Keratinocyte (primary cell): ENCODE measurements around the gene BNC2. TPM values are rescaled to one million over a fixed set of nuclear protein-coding genes. Genes with fewer than 3 reads are reported as not detected.

Experiments
- DNase-seq: peaks from one replicate; pipeline ENCODE4 v3.0.0-alpha.2; 2011; ENCODE audit warnings: low read depth, missing footprints, low spot score
- FAIRE-seq: peaks from 2 replicates; lab custom pipeline; 2011; peaks lifted over from hg19 to GRCh38; lab: Jason Lieb, UNC
- H2AFZ ChIP-seq: 2 replicates; pipeline ENCODE4 v1.6.0; 2012; ENCODE audit warnings: low read length, control low read depth, inconsistent platforms; ENCODE audit not compliant: control insufficient read depth
- H3K27ac ChIP-seq: 2 replicates; pipeline ENCODE4 v1.5.1; 2011; ENCODE audit warnings: low read length; ENCODE audit not compliant: control insufficient read depth, insufficient read depth
- H3K27me3 ChIP-seq: 3 replicates; pipeline ENCODE4 v1.6.0; 2011; ENCODE audit warnings: low read length; ENCODE audit not compliant: control insufficient read depth, insufficient read depth; ENCODE audit errors: extremely low read depth
- H3K36me3 ChIP-seq, 2 experiments: 2 replicates in 1 of 2; 3 replicates in 1 of 2; pipeline ENCODE4 v1.5.1; 2011; ENCODE audit warnings: low read length in 2 of 2, mild to moderate bottlenecking in 1 of 2; ENCODE audit not compliant: control insufficient read depth in 2 of 2, insufficient read depth in 2 of 2; ENCODE audit errors: extremely low read depth in 1 of 2
- H3K4me1 ChIP-seq: 3 replicates; pipeline ENCODE4 v1.5.1; 2011; ENCODE audit warnings: low read length; ENCODE audit not compliant: control insufficient read depth, insufficient read depth; ENCODE audit errors: extremely low read depth
- H3K4me2 ChIP-seq: 3 replicates; pipeline ENCODE4 v1.6.0; 2011; ENCODE audit warnings: low read depth, low read length; ENCODE audit not compliant: control insufficient read depth, insufficient read depth; ENCODE audit errors: extremely low read depth
- H3K4me3 ChIP-seq, 3 experiments: fragments of 200-600 bp in 1 of 3; sonication (generic) in 1 of 3; 2 replicates in 2 of 3; 3 replicates in 1 of 3; pipeline ENCODE4 v1.5.1; 2011 to 2016; ENCODE audit warnings: low read length in 3 of 3, mild to moderate bottlenecking in 3 of 3, control low read depth in 2 of 3, inconsistent platforms in 1 of 3, low read depth in 1 of 3, mixed read lengths in 1 of 3, mixed run types in 1 of 3, moderate library complexity in 1 of 3; ENCODE audit not compliant: control insufficient read depth in 2 of 3, insufficient read depth in 2 of 3; ENCODE audit errors: extremely low read depth in 1 of 3
- H3K79me2 ChIP-seq: 2 replicates; pipeline ENCODE4 v1.6.0; 2012; ENCODE audit warnings: low read length; ENCODE audit not compliant: control insufficient read depth, insufficient read depth
- H3K9ac ChIP-seq: 3 replicates; pipeline ENCODE4 v1.6.0; 2011; ENCODE audit warnings: low read length; ENCODE audit not compliant: control insufficient read depth, insufficient read depth; ENCODE audit errors: extremely low read depth
- H3K9me1 ChIP-seq: 3 replicates; pipeline ENCODE4 v1.6.0; 2011; ENCODE audit warnings: low read length; ENCODE audit not compliant: control insufficient read depth, insufficient read depth; ENCODE audit errors: extremely low read depth
- H3K9me3 ChIP-seq: 2 replicates; pipeline ENCODE4 v1.5.1; 2012; ENCODE audit warnings: low read depth, low read length; ENCODE audit not compliant: control insufficient read depth
- H4K20me1 ChIP-seq: 3 replicates; pipeline ENCODE4 v1.6.0; 2011; ENCODE audit warnings: low read length; ENCODE audit not compliant: control insufficient read depth, insufficient read depth; ENCODE audit errors: extremely low read depth
- CTCF ChIP-seq, 3 experiments: IDR thresholded peaks in 1 of 3; conservative IDR thresholded peaks in 1 of 3; optimal IDR thresholded peaks in 1 of 3; 2 replicates in 2 of 3; 3 replicates in 1 of 3; pipeline versions ENCODE3 to v1.5.1; 2011; ENCODE audit warnings: low read length in 3 of 3, mild to moderate bottlenecking in 3 of 3, moderate library complexity in 2 of 3, control low read depth in 1 of 3, inconsistent platforms in 1 of 3; ENCODE audit not compliant: insufficient read depth in 2 of 3; ENCODE audit errors: extremely low read depth in 1 of 3
- EZH2 ChIP-seq: IDR thresholded peaks from one replicate; pipeline ENCODE4 v1.6.1; 2012; ENCODE audit warnings: inconsistent platforms, mild to moderate bottlenecking, low read length, moderate library complexity
- dilution Hi-C: fragments of 300-500 bp; cut with MboI; formaldehyde crosslinking; loops from one replicate; pipeline ENCODE4 v1.7.0; 2020; ENCODE audit warnings: low sequenced_read_pairs; ENCODE audit not compliant: extremely low pct_ligation_motif_present
- polyA plus RNA-seq, 5 experiments: library from polyadenylated mRNA; depleted of rRNA in 3 of 5; stranded (reverse) in 3 of 5; stranded (forward) in 1 of 5; unstranded in 1 of 5; fragments of >200 nt; gene quantifications; 1 replicate in 1 of 5; 2 replicates in 3 of 5; 3 replicates in 1 of 5; pipeline versions ENCODE4 v1.2.1 to v1.2.3, GENCODE V29; 2011 to 2012; ENCODE audit warnings: missing spikeins in 2 of 5, low read depth in 1 of 5, low replicate concordance in 1 of 5

Gene BNC2
- polyA plus RNA-seq, 1 donor (not counting 4 experiments of a cell fraction or from before 2014, with no cell fraction given), result 1.1 TPM

GRCh38 chr9:16639644-16640043, 230.8 kb downstream of the BNC2 start:
- no peak for FAIRE-seq
- TF ChIP-seq CTCF (optimal IDR thresholded peaks at IDR 0.05 in 1 of 3, IDR thresholded peaks at IDR 0.05 in 1 of 3, conservative IDR thresholded peaks at IDR 0.05 in 1 of 3; ENCODE audit: extremely low read depth in 1 of 3, insufficient read depth in 2 of 3, low read length in 3 of 3), result no peak
- no peak for TF ChIP-seq EZH2
- DNase-seq, result no peak
- no peak overlapping the region for H3K27ac ChIP-seq
- H2AFZ ChIP-seq, result no peak overlapping the region
- H3K4me1 ChIP-seq, result peaks cover 13% of the 10 kb centered on the region
- dilution Hi-C loops, result loop anchor here (25.0 kb wide), 1 partner anchor 402 kb away; no protein-coding TSS in a partner anchor
- no peak overlapping the region for H3K9ac ChIP-seq
- H3K9me3 ChIP-seq, result no peaks in the 10 kb centered on the region
- no peaks in the 10 kb centered on the region for H4K20me1 ChIP-seq
- H3K27me3 ChIP-seq, result no peaks in the 10 kb centered on the region
- H3K4me3 ChIP-seq, result no peak overlapping the region
- no peaks in the 10 kb centered on the region for H3K36me3 ChIP-seq
- no peaks in the 10 kb centered on the region for H3K79me2 ChIP-seq
- H3K4me2 ChIP-seq, result no peak overlapping the region
- no peaks in the 10 kb centered on the region for H3K9me1 ChIP-seq

- Histone ChIP-seq H3K79me2 (no peaks in the 10 kb centered on the region), H3K9ac (no peak overlapping the region), H3K27ac (peak overlapping the region; percentile 44), H3K9me3 (no peaks in the 10 kb centered on the region), H3K36me3 (no peaks in the 10 kb centered on the region), H4K20me1 (no peaks in the 10 kb centered on the region), H3K4me1 (peaks cover 13% of the 10 kb centered on the region), H2AFZ (peak overlapping the region; percentile 60), H3K9me1 (no peaks in the 10 kb centered on the region), H3K4me2 (peak overlapping the region; percentile 70), H3K4me3 (no peak overlapping the region), H3K27me3 (no peaks in the 10 kb centered on the region)
- dilution Hi-C loops, result loop anchor here (25.0 kb wide), 1 partner anchor 401 kb away; no protein-coding TSS in a partner anchor
- DNase-seq, result no peak
- TF ChIP-seq CTCF (optimal IDR thresholded peaks at IDR 0.05 in 1 of 3, IDR thresholded peaks at IDR 0.05 in 1 of 3, conservative IDR thresholded peaks at IDR 0.05 in 1 of 3; ENCODE audit: extremely low read depth in 1 of 3, insufficient read depth in 2 of 3, low read length in 3 of 3), result no peak
- FAIRE-seq, result peak; percentile 32
Measured at GRCh38 chr9:16637911-16638310, 232.6 kb downstream of the BNC2 start.
